Spleen (tissue), 11 donors: ENCODE data around the gene PLEKHJ1. TPM values are rescaled to one million over a fixed set of nuclear protein-coding genes. Genes with fewer than 3 reads are reported as not detected.
A peak's percentile ranks its signal among the peaks of the same experiment; 100 is the strongest.

Source experiments
- DNase-seq: peaks from one replicate; pipeline ENCODE4 v3.0.0-alpha.2; 2020
- H3K27ac ChIP-seq, 8 donors: fragments of 200-600 bp; sonication (generic) in 7 of 8; 1 replicate in 4 of 8; 2 replicates in 4 of 8; pipeline versions ENCODE4 v1.5.0 to v1.8.0; 2016 to 2021; ENCODE audit warnings: inconsistent platforms in 4 of 8, mild to moderate bottlenecking in 4 of 8, moderate library complexity in 1 of 8
- H3K27me3 ChIP-seq, 7 donors: fragments of 200-600 bp; sonication (generic) in 6 of 7; replicated peaks in 1 of 7; 1 replicate in 4 of 7; 2 replicates in 3 of 7; pipeline versions ENCODE4 v1.5.0 to v1.8.0; 2016 to 2021; ENCODE audit warnings: inconsistent platforms in 3 of 7, mild to moderate bottlenecking in 1 of 7
- H3K36me3 ChIP-seq, 6 donors: fragments of 200-600 bp; sonication (generic) in 5 of 6; 1 replicate in 4 of 6; 2 replicates in 2 of 6; pipeline versions ENCODE4 v1.5.0 to v1.8.0; 2016 to 2021; ENCODE audit warnings: inconsistent platforms in 2 of 6
- H3K4me1 ChIP-seq, 6 donors: fragments of 200-600 bp; sonication (generic) in 5 of 6; 1 replicate in 3 of 6; 2 replicates in 3 of 6; pipeline versions ENCODE4 v1.5.0 to v1.8.0; 2016 to 2021; ENCODE audit warnings: inconsistent platforms in 3 of 6
- H3K4me3 ChIP-seq, 8 donors: fragments of 200-600 bp; sonication (generic) in 7 of 8; 1 replicate in 4 of 8; 2 replicates in 4 of 8; pipeline versions ENCODE4 v1.5.0 to v1.8.0; 2016 to 2021; ENCODE audit warnings: inconsistent platforms in 4 of 8, mild to moderate bottlenecking in 4 of 8, moderate library complexity in 2 of 8
- H3K9me3 ChIP-seq, 8 donors: fragments of 200-600 bp; sonication (generic) in 7 of 8; 1 replicate in 4 of 8; 2 replicates in 4 of 8; pipeline versions ENCODE4 v1.5.0 to v1.8.0; 2016 to 2021; ENCODE audit warnings: inconsistent platforms in 4 of 8
- CTCF ChIP-seq, 11 experiments: fragments of 200-600 bp in 7 of 11; fragments of 450-650 bp in 4 of 11; sonication (generic) in 4 of 11; IDR thresholded peaks in 8 of 11; conservative IDR thresholded peaks in 3 of 11; 1 replicate in 7 of 11; 2 replicates in 4 of 11; pipeline versions ENCODE4 v1.4.0 to v1.8.0; 2016 to 2021; ENCODE audit warnings: antibody characterized with exemption in 11 of 11, inconsistent platforms in 4 of 11, mild to moderate bottlenecking in 1 of 11
- POLR2A ChIP-seq, 3 donors: fragments of 450-650 bp; IDR thresholded peaks; one replicate each; pipeline ENCODE4 v1.5.1; 2017; ENCODE audit warnings: antibody characterized with exemption in 3 of 3, mild to moderate bottlenecking in 1 of 3
- POLR2AphosphoS5 ChIP-seq, 3 donors: sonication (generic); formaldehyde crosslinking; IDR thresholded peaks; one replicate each; pipeline ENCODE4 v1.5.1; 2017; ENCODE audit warnings: antibody characterized with exemption in 3 of 3
- WGBS, 5 donors: extraction: QIAGEN DNeasy Blood & Tissue Kit in 3 of 5; methylation state at CpG; one replicate each; pipeline versions ENCODE4 v1.1.5 to v1.1.7; 2013 to 2018; 5-methylcytosine and 5-hydroxymethylcytosine counted together
- intact Hi-C: fragments of 100-400 bp; cut with DNase I; formaldehyde crosslinking; loops from one replicate; pipeline ENCODE4 v1.15.0; 2023; ENCODE audit warnings: low total_unique reads
- polyA plus RNA-seq, 3 donors: library from polyadenylated mRNA; stranded (reverse); fragments of 200-250 nt; gene quantifications; one replicate each; pipeline ENCODE4 v1.2.1, GENCODE V29; 2013
- total RNA-seq, 7 donors: library from RNA; depleted of rRNA in 3 of 7; stranded (reverse); fragments of >200 nt in 3 of 7; fragmentation: NEBNext Ultra II Directional in 4 of 7; extraction: Animal tissue kit (Norgen Biotek cat#: 25700) in 4 of 7; gene quantifications; one replicate each; pipeline versions ENCODE4 v1.1.0 to v1.2.1, GENCODE V29; 2016 to 2021
- donor health status: healthy with polysubstance abuse.
- donor health status: DM: no; HTN: no; CAD: no; lungs with moderate emphysema.
- donor health status: DM: no; HTN: no; CAD: no.
- donor health status: Bipolar disorder and iron deficiency.
- donor health status: healthy.
- donor health status: DM: no; HTN: no; CAD: no.
- donor health status: DM: yes; HTN: yes; CAD: no.

PLEKHJ1 gene
- total and polyA plus RNA-seq, 10 donors: 37.7 to 117 (median 57.4) TPM

GRCh38 chr19:2249010-2249866 lies 13.1 kb upstream of the PLEKHJ1 start, which contains the start of gene AMH:
TSS of gene AMH (plus strand) at chr19:2249323. CDS start at chr19:2249333, 10 bp downstream.
- 63 to 87% (median 78%) methylated on average over 18 to 27 of the region's 27 CpGs for WGBS, 5 donors
- Histone ChIP-seq H3K4me1 (peaks cover 23 to 70% (median 50%) of the 10 kb centered on the region in 6 donors), H3K36me3 (peaks cover 12 to 55% (median 45%) of the 10 kb centered on the region in 6 donors), H3K4me3 (peak within 1 kb of the TSS in 1 of 8 donors; percentile 71), H3K27ac (no peak within 1 kb of the TSS), H3K9me3 (no peaks in the 10 kb centered on the region), H3K27me3 (peaks cover 11 to 51% (median 47%) of the 10 kb centered on the region in 7 donors)
- TF ChIP-seq CTCF (IDR thresholded peaks at IDR 0.05 in 8 of 11, conservative IDR thresholded peaks at IDR 0.05 in 3 of 11) (no peak), POLR2AphosphoS5 (IDR thresholded peaks at IDR 0.05) (peak in 2 of 3 donors; percentile 3 to 52)
- intact Hi-C loops: no loop called here
- DNase-seq: no peak

GRCh38 chr19:2248136-2249009 lies 12.2 kb upstream of the PLEKHJ1 start:
- Histone ChIP-seq H3K27me3 (peaks cover 11 to 43% (median 41%) of the 10 kb centered on the region in 7 donors), H3K36me3 (peaks cover 12 to 63% (median 53%) of the 10 kb centered on the region in 6 donors), H3K4me3 (no peak overlapping the region), H3K9me3 (no peaks in the 10 kb centered on the region), H3K4me1 (peaks cover 19 to 70% (median 43%) of the 10 kb centered on the region in 6 donors), H3K27ac (no peak overlapping the region)
- TF ChIP-seq CTCF (IDR thresholded peaks at IDR 0.05 in 8 of 11, conservative IDR thresholded peaks at IDR 0.05 in 3 of 11) (no peak), POLR2A (IDR thresholded peaks at IDR 0.05) (no peak), POLR2AphosphoS5 (IDR thresholded peaks at IDR 0.05) (no peak)
- intact Hi-C loops: no loop called here
- WGBS, 5 donors: 82 to 88% (median 86%) methylated on average over 9 to 21 of the region's 21 CpGs
- DNase-seq: no peak

GRCh38 chr19:2247433-2248101 lies 11.4 kb upstream of the PLEKHJ1 start:
- WGBS, 5 donors: 86 to 96% (median 91%) methylated on average over 16 to 28 of the region's 28 CpGs
- no peak overlapping the region for H3K4me3 ChIP-seq
- no peak for DNase-seq
- peaks cover 11 to 35% (median 33%) of the 10 kb centered on the region in 7 donors for H3K27me3 ChIP-seq
- no peak overlapping the region for H3K27ac ChIP-seq
- intact Hi-C loops: no loop called here
- no peak for TF ChIP-seq POLR2A (IDR thresholded peaks at IDR 0.05)
- TF ChIP-seq CTCF (IDR thresholded peaks at IDR 0.05 in 8 of 11, conservative IDR thresholded peaks at IDR 0.05 in 3 of 11): no peak
- peak in 1 of 3 donors; percentile 24 for TF ChIP-seq POLR2AphosphoS5 (IDR thresholded peaks at IDR 0.05)
- no peaks in the 10 kb centered on the region for H3K9me3 ChIP-seq
- peaks cover 16 to 70% (median 43%) of the 10 kb centered on the region in 6 donors for H3K4me1 ChIP-seq
- peaks cover 12 to 72% (median 56%) of the 10 kb centered on the region in 6 donors for H3K36me3 ChIP-seq
